HG03159 (cell line): ENCODE measurements around the gene S100A14.
"Not testable (repeated sequence)": the region's sequence is repeated elsewhere in the genome, so short reads cannot be mapped to it uniquely, and the experiment has no call there.

ENCODE experiments used
- ATAC-seq: cut with Tn5 transposase; IDR thresholded peaks from one replicate; pipeline ENCODE4 v1.9.1; 2021; ENCODE audit warnings: mild to moderate bottlenecking, moderate library complexity; ENCODE audit not compliant: unreplicated experiment

S100A14 gene

DNA sequence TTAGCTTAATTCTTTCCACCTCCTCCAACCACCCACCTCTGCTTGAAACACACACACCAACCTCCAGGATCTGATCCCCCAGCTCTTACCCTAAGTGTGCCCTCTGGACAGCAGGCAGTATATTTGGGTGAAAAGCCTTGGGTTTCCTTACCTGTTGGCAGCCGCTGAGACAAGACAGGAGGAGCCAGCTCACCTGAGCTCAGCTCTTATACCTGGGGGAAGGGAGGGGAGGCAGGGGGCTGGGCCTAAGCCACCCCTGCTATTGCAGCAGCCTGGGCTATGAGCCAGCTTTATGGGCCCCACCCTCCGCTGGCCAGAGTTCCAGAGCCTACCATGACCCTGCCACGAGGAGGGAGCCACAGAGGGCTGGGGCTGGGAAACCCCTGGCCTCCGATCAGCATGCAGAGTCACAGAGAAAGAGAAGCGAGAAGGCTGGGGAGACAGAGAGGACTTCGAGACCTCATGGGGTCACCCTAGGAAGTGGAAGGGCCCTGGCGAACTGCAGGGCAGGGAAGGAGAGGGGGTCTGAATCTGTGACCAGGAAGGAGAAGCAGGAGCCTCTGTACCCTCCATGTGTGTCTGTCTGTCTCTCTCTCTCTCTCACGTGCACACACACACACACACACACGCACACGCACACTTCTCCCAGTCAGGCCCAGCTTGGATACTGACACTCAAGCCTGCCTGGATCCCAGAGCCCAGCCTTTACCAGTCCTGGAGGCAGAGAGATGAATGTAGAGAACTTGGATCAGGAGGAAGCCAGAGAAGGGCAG is at the start of gene S100A14:
Gene S100A14, minus strand, starts transcription at position 182 of the 773 bp plus-strand sequence. CDS start 467 bp downstream, outside the sequence.
- ATAC-seq, result no peak

DNA sequence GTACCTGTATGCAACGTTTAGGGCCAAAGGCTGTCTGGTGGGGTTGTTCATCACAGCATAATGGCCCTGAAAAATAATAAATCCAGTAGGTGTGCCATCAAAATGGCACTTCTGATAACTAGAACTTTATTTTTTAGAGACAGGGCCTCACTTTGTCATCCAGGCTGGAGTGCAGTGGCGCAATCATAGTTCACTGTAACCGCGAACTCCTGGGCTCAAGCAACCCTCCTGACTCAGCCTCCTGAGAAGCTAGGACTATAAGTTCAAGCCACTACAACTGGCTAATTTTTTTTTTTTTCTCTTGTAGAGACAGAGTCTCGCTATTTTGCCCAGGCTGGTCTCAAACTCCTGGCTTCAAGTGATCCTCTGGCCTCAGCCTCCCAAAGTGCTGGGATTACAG is 47.1 kb upstream of the S100A14 start:
- no peak for ATAC-seq

GRCh38 chr1:153662269-153662668 is 46.1 kb upstream of the S100A14 start:
- ATAC-seq, result no peak

GRCh38 chr1:153661111-153661708 is 45.1 kb upstream of the S100A14 start:
- no peak for ATAC-seq

DNA sequence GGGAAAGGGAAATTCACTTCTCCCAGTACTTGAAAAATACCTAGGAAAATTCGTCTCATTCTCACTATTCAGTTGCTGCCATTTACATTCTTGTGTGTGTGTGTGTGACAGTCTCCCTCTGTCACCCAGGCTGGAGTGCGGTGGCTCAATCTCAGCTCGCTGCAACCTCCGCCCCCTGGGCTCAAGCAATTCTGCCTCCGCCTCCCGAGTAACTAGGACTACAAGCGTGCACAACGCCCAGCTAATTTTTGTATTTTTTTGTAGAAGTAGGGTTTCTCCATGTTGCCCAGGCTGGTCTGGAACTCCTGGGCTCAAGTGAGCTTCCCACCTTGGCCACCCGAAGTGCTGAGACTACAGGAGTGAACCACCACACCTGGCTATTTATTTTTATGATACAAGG is 43.5 kb upstream of the S100A14 start:
- ATAC-seq, result no peak

GRCh38 chr1:153659175-153659534 is 43.0 kb upstream of the S100A14 start:
- ATAC-seq, result no peak

DNA sequence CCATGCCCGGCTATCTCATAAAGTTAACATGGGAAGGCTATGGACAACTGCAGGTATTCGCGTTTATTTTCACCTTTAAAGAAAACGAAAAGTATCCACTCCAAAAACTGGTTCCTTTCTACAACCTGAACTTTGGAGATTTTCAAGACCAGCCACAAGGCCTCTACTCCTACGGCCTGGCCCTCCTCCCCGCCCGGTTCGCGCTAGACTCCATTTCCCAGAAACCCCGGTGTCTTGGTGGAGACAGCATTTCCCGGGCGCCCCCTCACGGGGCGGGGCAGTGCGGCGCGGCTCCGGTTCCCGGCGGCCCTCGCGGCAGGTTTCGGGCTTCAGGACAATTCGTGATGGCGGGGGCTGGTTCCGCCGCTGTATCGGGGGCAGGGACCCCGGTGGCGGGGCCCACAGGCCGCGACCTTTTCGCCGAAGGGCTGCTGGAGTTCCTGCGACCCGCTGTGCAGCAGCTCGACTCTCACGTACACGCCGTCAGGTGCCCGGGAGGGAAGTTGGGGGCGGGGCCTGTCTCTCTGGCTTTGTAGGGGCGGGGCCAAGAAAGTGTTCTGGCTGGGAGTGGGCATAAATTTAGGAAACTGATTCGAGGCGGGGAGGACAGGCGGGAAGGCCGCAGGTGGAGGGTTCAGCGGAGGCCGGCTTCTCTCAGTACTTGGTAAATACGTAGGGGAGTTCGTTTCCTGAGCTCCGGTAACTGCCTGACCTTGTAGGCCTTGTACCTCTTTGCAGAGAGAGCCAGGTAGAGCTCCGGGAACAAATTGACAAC is 42.5 kb upstream of the S100A14 start, which contains the start of gene SNAPIN:
Gene SNAPIN, plus strand, starts transcription at position 304 of the 775 bp plus-strand sequence. Its CDS starts 41 bp downstream, at position 345.
- ATAC-seq, result peak; percentile 89

GRCh38 chr1:153655333-153655732 is 39.2 kb upstream of the S100A14 start:
- ATAC-seq, result no peak

DNA sequence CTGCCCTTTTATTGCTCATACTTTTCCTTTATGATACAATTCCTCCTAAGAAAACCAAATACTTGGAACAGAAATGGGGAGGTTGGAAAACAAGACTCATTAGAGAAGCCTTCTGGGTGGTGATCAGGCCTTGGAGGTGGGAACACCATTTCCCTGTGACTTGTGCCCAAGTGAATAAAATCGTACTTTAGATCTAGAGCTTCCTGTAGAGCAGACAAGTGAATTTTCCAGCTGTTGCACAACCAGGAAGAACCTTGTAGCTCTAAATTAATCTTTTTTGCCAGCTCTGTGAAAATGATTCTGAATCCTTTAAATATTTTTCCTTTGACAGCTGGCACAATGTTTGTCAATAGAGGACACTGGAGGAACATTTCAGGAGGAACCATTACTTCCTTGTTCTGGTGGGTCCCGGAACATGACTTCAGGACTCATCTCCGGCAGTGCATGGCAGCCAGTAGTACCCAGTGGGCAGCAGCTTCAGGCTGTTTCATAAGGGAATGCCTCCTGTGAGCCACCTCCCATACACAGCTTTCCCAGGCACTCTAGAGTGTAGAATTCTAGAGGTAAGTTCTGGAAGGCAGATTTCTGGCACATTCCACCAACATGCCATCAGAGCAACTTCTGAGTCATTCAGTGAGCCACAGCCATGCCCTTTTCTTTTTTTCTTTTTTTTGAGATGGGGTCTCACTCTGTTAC is 36.8 kb upstream of the S100A14 start:
- no peak for ATAC-seq

DNA sequence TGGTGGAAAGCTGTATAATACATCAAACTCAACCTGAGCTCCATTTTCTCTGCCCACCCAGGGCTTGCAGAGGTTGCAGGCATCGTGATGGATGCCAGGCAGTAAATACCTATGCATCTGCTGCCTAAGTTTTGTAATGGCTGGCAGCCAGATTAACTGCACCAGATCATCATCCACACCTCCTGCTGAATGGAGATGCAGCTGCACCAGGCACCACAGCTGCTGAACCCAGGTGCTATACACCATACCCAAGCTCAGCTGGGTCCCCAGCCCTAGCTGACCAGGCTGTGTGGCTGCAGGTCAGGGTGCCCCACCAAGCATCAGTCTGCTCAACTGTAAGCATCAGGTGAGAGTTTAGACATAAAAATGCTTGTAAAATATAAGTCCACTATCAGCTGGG is 35.6 kb upstream of the S100A14 start:
- no peak for ATAC-seq

GRCh38 chr1:153649863-153650235 is 33.7 kb upstream of the S100A14 start:
- ATAC-seq, result no peak

- no peak for ATAC-seq
These were observed 33.2 kb upstream of the S100A14 start for GRCh38 chr1:153649137-153649862.

- ATAC-seq, result no peak
These were observed 32.0 kb upstream of the S100A14 start for GRCh38 chr1:153648000-153648643.

DNA sequence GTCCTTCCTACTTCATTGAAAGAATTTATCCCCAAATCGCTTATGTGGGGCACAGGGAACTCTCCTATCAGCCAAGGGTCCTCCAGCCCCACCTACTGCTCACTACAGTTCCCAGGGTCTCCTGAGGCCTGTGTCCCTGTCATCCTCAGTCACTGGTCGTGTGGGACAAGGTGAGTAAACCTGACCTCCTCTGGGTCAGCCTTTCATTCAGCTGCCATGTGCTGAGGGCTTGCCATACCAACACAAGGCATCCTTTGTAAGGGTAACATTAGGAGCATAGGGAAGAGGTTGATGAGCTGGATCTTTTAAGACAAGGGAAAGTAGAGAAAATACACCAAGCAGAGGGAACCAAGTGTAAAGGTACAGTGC is 31.2 kb upstream of the S100A14 start:
- ATAC-seq, result no peak

GRCh38 chr1:153646672-153647345 is 30.7 kb upstream of the S100A14 start:
- no peak for ATAC-seq

DNA sequence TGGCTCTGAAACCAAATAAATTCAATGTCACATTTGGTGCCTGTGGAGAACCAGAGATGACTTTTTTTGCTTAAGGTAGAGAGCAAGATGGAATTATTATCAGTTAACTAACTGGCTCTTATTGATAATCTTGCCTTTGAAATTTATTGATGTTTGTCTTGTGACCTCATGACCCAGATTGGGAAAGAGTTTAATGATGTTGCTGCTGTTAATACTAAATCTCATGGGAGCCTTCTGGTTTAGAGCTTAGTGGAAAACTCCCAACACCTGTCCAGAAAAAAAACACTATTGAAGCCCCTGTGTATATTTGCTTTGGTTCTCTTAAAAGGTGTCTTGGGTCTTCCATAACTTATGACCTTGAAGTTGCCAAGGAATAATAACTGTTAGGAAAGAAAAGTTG is 27.7 kb upstream of the S100A14 start:
- ATAC-seq, result no peak

GRCh38 chr1:153643100-153643499 is 27.0 kb upstream of the S100A14 start:
- no peak for ATAC-seq

DNA sequence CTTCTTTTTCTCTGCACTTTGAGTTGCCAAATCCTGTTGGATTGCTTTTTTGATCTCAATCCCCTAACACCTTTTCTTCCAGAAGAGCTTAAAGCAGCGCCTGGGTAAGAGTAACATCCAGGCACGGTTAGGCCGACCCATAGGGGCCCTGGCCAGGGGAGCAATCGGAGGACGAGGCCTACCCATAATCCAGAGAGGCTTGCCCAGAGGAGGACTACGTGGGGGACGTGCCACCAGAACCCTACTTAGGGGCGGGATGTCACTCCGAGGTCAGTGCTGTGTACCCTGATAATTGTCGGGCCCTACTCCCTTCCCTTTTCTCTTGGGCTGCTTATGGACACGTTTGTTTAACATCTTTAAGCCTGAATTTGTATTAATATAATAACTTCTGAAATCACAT is 26.0 kb upstream of the S100A14 start:
- no peak for ATAC-seq

DNA sequence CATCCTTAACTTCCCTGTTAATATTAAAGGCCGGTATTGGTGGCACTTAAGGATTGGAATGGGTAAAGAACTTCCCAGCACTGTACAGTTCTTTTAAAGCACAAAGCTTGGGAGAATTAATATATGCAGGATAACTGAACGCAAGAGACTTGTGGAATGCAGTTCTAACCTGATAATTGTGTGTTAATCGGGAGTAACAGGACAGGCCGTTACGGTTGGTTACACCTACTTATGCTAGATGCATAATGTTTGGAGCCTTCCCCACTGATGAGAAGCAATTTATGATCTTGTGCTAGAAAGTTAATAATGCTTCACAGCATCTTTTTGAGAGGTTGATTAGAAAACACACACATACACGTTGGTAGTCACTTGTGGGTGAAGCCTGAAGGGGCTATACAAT is 24.7 kb upstream of the S100A14 start:
- ATAC-seq, result no peak

DNA sequence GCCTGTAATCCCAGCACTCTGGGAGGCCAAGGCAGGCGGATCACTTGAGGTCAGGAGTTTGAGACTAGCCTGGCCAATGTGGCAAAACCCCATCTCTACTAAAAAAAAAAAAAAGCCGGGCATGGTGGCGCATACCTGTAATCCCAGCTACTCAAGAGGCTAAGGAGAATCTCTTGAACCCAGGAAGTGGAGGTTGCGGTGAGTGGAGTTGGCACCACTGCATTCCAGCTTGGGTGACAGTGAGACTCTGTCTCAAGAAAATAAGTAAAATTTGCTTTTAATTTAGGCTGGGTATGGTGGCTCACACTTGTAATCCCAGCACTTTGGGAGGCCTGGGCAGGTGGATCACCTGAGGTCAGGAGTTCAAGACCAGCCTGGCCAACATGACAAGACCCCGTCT is 24.1 kb upstream of the S100A14 start:
- ATAC-seq, result not testable (repeated sequence)
